Stimulated activated CD8-positive, alpha-beta memory T cell treated with anti-CD3 and anti-CD28 coated beads, Interleukin-12 subunit alpha, Interleukin-12 subunit beta, amount 100 ng/mL, for 24 hours (primary cell): ENCODE measurements around the gene SORCS1.

ENCODE experiments used
- DNase-seq: peaks from one replicate; pipeline ENCODE4 v3.0.0-alpha.2; 2020; ENCODE audit errors: extremely low read depth

Gene SORCS1

GRCh38 chr10:107104026-107104652, 60.4 kb downstream of the SORCS1 start:
- no peak for DNase-seq

GRCh38 chr10:107103174-107104025, 61.1 kb downstream of the SORCS1 start:
- no peak for DNase-seq

GRCh38 chr10:107098326-107098725, 66.2 kb downstream of the SORCS1 start:
- DNase-seq, result no peak

- no peak for DNase-seq
Observed at GRCh38 chr10:107094824-107095522, 69.5 kb downstream of the SORCS1 start.

- DNase-seq, result no peak
Observed at GRCh38 chr10:107092321-107092720, 72.2 kb downstream of the SORCS1 start.

GRCh38 chr10:107091126-107091525, 73.4 kb downstream of the SORCS1 start:
- no peak for DNase-seq

GRCh38 chr10:107085665-107086525, 78.6 kb downstream of the SORCS1 start:
- no peak for DNase-seq

- DNase-seq, result no peak
Observed at GRCh38 chr10:107083388-107084009, 81.0 kb downstream of the SORCS1 start.

GRCh38 chr10:107081644-107082043, 82.9 kb downstream of the SORCS1 start:
- DNase-seq, result no peak

GRCh38 chr10:107075117-107075516, 89.4 kb downstream of the SORCS1 start:
- DNase-seq, result no peak

GRCh38 chr10:107072786-107073185, 91.7 kb downstream of the SORCS1 start:
- no peak for DNase-seq

GRCh38 chr10:107072028-107072427, 92.5 kb downstream of the SORCS1 start:
- no peak for DNase-seq

GRCh38 chr10:107071301-107071700, 93.2 kb downstream of the SORCS1 start:
- no peak for DNase-seq

- no peak for DNase-seq
Observed at GRCh38 chr10:107067843-107068242, 96.7 kb downstream of the SORCS1 start.

GRCh38 chr10:107064075-107064474, 100.4 kb downstream of the SORCS1 start:
- no peak for DNase-seq

GRCh38 chr10:107059872-107060271, 104.6 kb downstream of the SORCS1 start:
- DNase-seq, result no peak

- DNase-seq, result no peak
Observed at GRCh38 chr10:107059068-107059804, 105.3 kb downstream of the SORCS1 start.

GRCh38 chr10:107058331-107058730, 106.2 kb downstream of the SORCS1 start:
- DNase-seq, result no peak

GRCh38 chr10:107056182-107056581, 108.3 kb downstream of the SORCS1 start:
- no peak for DNase-seq

- DNase-seq, result no peak
Observed at GRCh38 chr10:107054469-107055156, 109.9 kb downstream of the SORCS1 start.
